Brain microvascular endothelial cell (primary cell): Measurements from ENCODE around the gene PLCD4.

Experiments used
- DNase-seq: peaks from one replicate; pipeline ENCODE4 v3.0.0-alpha.2; 2020
- H3K27ac ChIP-seq: fragments of 250-450 bp; sonication (Bioruptor Pico); 2 replicates; pipeline ENCODE4 v1.5.1; 2020; ENCODE audit warnings: mild to moderate bottlenecking, moderate library complexity
- H3K27me3 ChIP-seq: fragments of 250-450 bp; sonication (Bioruptor Pico); replicated peaks from 2 replicates; pipeline ENCODE4 v1.5.1; 2020; ENCODE audit warnings: mild to moderate bottlenecking
- H3K36me3 ChIP-seq: fragments of 250-450 bp; sonication (Bioruptor Pico); replicated peaks from 2 replicates; pipeline ENCODE4 v1.5.1; 2020; ENCODE audit warnings: mild to moderate bottlenecking
- H3K4me3 ChIP-seq: 2 replicates; pipeline ENCODE4 v1.5.1; 2011; ENCODE audit warnings: low read depth, mild to moderate bottlenecking, control low read depth, low read length, moderate library complexity
- CTCF ChIP-seq: IDR thresholded peaks from 2 replicates; pipeline ENCODE4 v1.5.1; 2011; ENCODE audit warnings: low read depth, mild to moderate bottlenecking, moderate library complexity, low read length, control low read depth, inconsistent platforms; ENCODE audit errors: missing control alignments
- in situ Hi-C: cut with HindIII; loops from 2 replicates; pipeline ENCODE4 v1.10.0; 2017; ENCODE audit warnings: low sequenced_read_pairs, low pct_ligation_motif_present

PLCD4 gene

GRCh38 chr2:218568190-218569037, 39.3 kb upstream of the PLCD4 start, which contains the start of the genes CNOT9 and USP37:
TSS of gene CNOT9 (plus strand) at chr2:218568839. CDS start at chr2:218568955, 116 bp downstream.
TSS of gene USP37 (minus strand) at chr2:218568351. CDS start at chr2:218558653, 9,698 bp downstream.
- peak within 1 kb of the TSS; percentile 90 for H3K4me3 ChIP-seq
- peak within 1 kb of the TSS; percentile 97 for H3K27ac ChIP-seq
- no peaks in the 10 kb centered on the region for H3K27me3 ChIP-seq
- TF ChIP-seq CTCF, result no peak
- in situ Hi-C loops, result no loop called here
- peak; percentile 98 for DNase-seq
- peaks cover 7% of the 10 kb centered on the region for H3K36me3 ChIP-seq

GRCh38 chr2:218569038-218569431, 38.7 kb upstream of the PLCD4 start:
- no peaks in the 10 kb centered on the region for H3K27me3 ChIP-seq

GRCh38 chr2:218569661-218570500, 37.8 kb upstream of the PLCD4 start:
- H3K27ac ChIP-seq, result peak overlapping the region; percentile 97
- peaks cover 14% of the 10 kb centered on the region for H3K36me3 ChIP-seq
- TF ChIP-seq CTCF, result no peak
- H3K27me3 ChIP-seq, result no peaks in the 10 kb centered on the region
- peak; percentile 81 for DNase-seq
- H3K4me3 ChIP-seq, result peak overlapping the region; percentile 90
- in situ Hi-C loops, result no loop called here

More at GRCh38 chr2:218569038-218569431, 38.7 kb upstream of the PLCD4 start:
- in situ Hi-C loops, result no loop called here
- DNase-seq, result peak; percentile 63
- H3K4me3 ChIP-seq, result peak overlapping the region; percentile 90
- TF ChIP-seq CTCF, result no peak
- H3K36me3 ChIP-seq, result peaks cover 10% of the 10 kb centered on the region
- peak overlapping the region; percentile 97 for H3K27ac ChIP-seq

- peaks cover 14% of the 10 kb centered on the region for H3K36me3 ChIP-seq
- H3K27ac ChIP-seq, result peak overlapping the region; percentile 97
- no peak for TF ChIP-seq CTCF
- H3K4me3 ChIP-seq, result peak overlapping the region; percentile 90
- H3K27me3 ChIP-seq, result no peaks in the 10 kb centered on the region
- peak; percentile 9 for DNase-seq
- in situ Hi-C loops, result no loop called here
These were observed 36.8 kb upstream of the PLCD4 start for GRCh38 chr2:218570850-218571249.

- Histone ChIP-seq H3K36me3 (peaks cover 16% of the 10 kb centered on the region), H3K27ac (no peak overlapping the region), H3K4me3 (no peak overlapping the region), H3K27me3 (no peaks in the 10 kb centered on the region)
- DNase-seq, result no peak
- in situ Hi-C loops, result no loop called here
- no peak for TF ChIP-seq CTCF
These were observed 30.8 kb upstream of the PLCD4 start for GRCh38 chr2:218576854-218577253.
